Measurements from ENCODE around the gene DLGAP4.

- no peak for TF ChIP-seq CTCF (IDR thresholded peaks at IDR 0.05)
- no peak for TF ChIP-seq POLR2AphosphoS5 (IDR thresholded peaks at IDR 0.05)
- no peak for TF ChIP-seq POLR2A (IDR thresholded peaks at IDR 0.05)
These were observed 95.0 kb downstream of the DLGAP4 start for GRCh38 chr20:36400909-36401735.

All from breast epithelium (tissue), 3 donors.